Caki2 (cell line): ENCODE results near the gene ARHGAP15. TPM values are rescaled to one million over a fixed set of nuclear protein-coding genes. Genes with fewer than 3 reads are reported as not detected.

ENCODE experiments used
- DNase-seq: peaks from one replicate; pipeline ENCODE4 v3.0.0-alpha.2; 2015; ENCODE audit warnings: low read depth
- in situ Hi-C: cut with HindIII; loops from 2 replicates; pipeline ENCODE4 v1.10.0; 2016; ENCODE audit warnings: low sequenced_read_pairs, low pct_unique_long_range_greater_than_20kb, mixed read lengths
- total RNA-seq: library from RNA; depleted of rRNA; stranded (reverse); fragments of >200 nt; shearing (Covaris generic); gene quantifications from 2 replicates; pipeline ENCODE4 v1.2.3, GENCODE V29; 2014; ENCODE audit warnings: low replicate concordance

ARHGAP15 gene
- total RNA-seq, 1 experiment from 2014 or later: not detected

- DNase-seq: no peak
- in situ Hi-C loops: no loop called here
Observed at GRCh38 chr2:143706354-143706753, 577.1 kb downstream of the ARHGAP15 start.

DNA sequence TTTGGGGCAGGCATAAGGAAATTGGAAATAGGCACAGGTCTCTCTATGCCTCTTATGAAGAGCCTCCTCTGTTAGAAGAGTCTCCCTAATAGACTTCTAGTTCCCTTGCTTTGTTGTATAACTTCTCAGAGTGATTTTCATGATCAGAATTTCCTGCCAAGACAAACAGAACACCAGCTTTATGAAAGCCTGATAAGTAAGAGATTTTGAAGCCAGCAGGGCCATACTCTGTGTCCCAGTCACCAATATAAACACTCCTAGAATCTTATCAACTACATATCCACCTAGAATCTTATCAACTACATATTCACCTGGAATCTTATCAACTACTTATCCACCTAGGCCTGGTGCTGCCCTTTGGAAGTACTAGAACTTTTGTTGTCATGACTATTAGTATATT is 579.5 kb downstream of the ARHGAP15 start:
- in situ Hi-C loops: no loop called here
- DNase-seq: no peak

DNA sequence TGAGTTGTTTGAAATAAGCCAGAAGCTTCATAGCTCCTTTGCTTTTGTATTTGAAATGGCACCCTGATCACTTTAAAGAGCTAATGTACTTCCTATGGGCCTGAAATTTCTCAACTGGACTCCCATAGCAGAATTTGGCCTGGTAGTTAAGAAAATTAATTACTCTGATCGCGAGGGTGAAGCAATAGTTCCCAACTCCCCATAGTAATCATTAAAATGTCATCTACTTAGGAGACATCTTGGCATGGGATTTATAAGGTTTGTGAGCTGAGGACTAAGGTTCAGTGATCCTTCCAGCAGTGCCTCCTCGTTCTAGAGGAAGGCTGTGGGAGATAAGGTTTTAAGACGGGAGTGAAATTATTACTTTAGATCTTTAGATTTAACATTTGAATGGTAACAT is 581.0 kb downstream of the ARHGAP15 start:
- no peak for DNase-seq
- in situ Hi-C loops: no loop called here

- no peak for DNase-seq
- in situ Hi-C loops: no loop called here
Observed at GRCh38 chr2:143710879-143711278, 581.7 kb downstream of the ARHGAP15 start.

GRCh38 chr2:143716522-143716921 is 587.3 kb downstream of the ARHGAP15 start:
- no peak for DNase-seq
- in situ Hi-C loops: no loop called here

GRCh38 chr2:143717053-143717452 is 587.8 kb downstream of the ARHGAP15 start:
- no peak for DNase-seq
- in situ Hi-C loops: no loop called here

DNA sequence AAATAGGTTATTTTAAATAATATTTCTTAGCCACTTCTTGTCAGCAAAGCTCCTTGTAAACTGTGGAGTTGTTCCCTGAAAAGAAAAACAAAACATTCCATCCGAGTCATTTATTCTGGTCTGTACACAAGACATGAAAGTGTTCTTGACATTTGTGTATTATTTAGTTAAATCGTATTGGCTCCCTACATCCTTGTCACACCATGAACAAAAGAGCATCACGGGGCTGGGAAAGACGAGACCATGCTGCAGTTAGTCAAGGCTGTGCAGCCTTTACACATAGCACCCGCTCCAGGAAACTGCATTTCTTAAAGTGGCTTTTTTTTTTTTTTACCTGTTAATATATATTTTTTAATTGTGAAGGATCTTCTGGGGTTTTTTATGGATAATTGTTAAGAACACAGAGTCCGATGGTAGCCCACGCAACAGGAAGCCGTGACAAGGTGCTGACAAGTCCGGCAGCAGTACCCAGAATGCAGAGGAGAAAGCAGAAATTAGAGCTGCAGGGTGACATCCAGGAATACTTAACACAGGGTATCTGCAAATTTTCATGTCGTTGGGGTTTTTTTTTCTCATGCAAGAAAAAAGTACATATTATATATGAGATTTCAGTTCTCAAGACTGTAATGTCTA is 588.4 kb downstream of the ARHGAP15 start:
- in situ Hi-C loops: no loop called here
- no peak for DNase-seq

DNA sequence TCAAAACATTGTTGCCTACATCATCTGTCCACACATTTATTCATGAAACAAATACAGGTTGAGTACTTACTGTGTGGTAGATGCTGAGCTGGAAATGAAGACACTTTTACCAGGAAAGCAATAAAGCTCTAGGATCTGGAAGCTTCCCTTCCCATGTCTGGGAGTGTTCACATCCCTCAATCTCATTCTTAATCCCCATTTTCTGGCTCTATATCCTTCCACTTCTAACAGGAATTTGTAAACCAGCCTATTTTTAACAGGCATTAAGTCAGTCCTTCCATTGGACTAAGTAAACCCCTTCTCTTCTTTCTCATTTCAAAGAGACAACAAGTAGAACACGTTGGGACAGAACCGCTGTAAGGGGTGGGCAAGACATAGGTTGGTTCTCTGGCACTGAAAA is 589.5 kb downstream of the ARHGAP15 start:
- in situ Hi-C loops: no loop called here
- DNase-seq: no peak

DNA sequence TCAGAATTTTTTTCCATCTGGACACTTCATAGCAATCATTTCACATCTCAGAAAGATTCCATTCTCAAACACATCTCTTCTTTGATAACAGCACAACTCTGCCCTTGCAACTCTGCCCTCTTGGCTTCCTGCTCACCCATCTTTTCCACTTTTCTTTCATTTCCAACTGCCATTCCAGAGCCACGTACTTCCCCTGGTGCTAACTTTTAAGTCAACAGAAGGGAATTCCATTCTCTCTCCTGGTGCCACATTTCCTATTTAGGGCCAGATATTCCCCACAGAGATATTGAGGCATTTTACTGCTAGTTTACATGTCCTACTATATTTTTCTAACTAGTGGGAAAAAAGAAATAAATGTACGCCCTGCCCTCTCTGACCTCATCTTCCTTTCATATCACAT is 590.2 kb downstream of the ARHGAP15 start:
- no peak for DNase-seq

GRCh38 chr2:143720095-143720664 is 591.0 kb downstream of the ARHGAP15 start:
- no peak for DNase-seq
- in situ Hi-C loops: no loop called here

More for the DNA sequence above, 590.2 kb downstream of the ARHGAP15 start:
- in situ Hi-C loops: no loop called here

DNA sequence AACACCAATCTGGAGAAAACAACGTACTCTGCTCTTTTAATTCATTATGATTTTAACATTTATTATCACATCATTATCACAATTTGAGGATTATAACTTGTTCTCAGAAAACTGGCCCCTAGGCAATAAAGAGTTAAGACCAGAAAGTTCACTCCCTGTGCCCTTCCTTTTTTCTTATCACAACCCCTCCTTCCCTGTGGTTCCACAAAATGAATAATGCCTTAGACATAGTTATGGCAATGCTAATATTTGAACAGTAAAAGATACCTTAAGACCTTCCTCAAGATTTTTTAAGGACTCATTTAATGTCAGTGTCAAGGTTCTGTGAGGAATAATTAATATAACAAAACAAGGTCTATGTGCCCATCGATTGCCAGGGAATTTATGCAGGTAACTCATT is 596.2 kb downstream of the ARHGAP15 start:
- no peak for DNase-seq
- in situ Hi-C loops: no loop called here

- DNase-seq: no peak
- in situ Hi-C loops: no loop called here
Observed at GRCh38 chr2:143726151-143726845, 597.1 kb downstream of the ARHGAP15 start.

GRCh38 chr2:143728498-143728897 is 599.3 kb downstream of the ARHGAP15 start:
- no peak for DNase-seq
- in situ Hi-C loops: no loop called here

DNA sequence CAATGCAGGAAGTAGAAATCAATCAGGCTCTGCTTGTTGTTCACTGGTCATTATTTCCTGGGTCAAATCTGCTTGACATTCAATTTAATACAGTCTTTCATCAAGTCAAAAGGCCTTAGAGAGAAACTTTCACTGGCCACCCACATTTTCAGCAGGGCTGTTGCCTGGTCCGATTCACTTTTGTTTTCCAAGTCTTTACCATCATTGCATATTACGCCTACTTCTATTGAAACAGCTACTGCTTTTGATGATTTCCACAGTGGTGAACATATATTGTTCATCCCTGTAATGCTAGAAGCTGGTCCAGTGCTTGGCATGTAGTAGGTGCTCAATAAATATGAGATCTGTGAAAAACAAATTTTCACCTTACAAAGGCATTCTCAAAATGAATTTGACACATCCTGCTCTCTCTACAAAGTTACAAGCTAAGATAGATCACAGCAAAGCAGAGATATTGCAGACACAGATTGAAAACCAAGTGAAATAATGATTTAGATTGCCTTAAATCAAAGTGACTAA is 600.1 kb downstream of the ARHGAP15 start:
- in situ Hi-C loops: no loop called here
- no peak for DNase-seq

DNA sequence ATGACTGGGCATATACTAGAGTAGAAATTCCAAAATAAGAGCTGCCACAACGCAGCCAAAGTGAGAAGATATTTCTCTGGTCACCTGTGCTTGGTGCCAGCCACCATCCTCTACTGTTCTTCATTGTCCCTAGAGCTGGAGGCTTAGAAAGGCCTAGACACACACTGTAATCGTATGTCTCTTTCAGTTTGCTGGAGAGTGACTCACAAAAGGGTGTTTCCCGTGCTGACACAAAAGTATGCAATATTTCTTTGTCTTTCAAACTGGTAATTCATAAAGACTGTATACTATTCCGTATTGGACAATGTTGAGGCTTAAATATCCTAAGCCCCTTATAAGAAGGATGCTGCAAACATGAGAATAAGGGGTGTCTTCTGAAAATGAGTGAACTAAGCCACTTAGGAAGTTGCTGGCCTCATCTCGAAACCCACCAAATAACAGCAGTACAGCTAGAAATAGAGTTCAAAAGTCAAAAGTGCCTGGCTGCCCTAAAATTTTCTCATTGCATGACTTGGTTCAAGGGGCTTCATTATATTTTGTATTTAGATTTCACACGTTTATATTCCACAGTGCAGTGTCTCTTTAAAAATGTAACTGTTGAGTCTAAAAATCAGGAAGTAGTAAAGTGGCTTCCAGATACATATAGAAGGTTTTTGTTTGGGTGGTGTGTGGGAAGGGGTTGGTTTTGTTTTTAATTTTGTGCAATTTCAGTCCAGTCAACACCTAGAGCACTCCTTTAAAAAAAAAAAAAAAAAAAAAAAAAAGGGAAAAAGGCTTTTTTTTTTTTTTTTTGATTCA is 601.1 kb downstream of the ARHGAP15 start:
- in situ Hi-C loops: no loop called here
- DNase-seq: no peak

- in situ Hi-C loops: no loop called here
Observed at GRCh38 chr2:143730953-143731260, 601.7 kb downstream of the ARHGAP15 start.

DNA sequence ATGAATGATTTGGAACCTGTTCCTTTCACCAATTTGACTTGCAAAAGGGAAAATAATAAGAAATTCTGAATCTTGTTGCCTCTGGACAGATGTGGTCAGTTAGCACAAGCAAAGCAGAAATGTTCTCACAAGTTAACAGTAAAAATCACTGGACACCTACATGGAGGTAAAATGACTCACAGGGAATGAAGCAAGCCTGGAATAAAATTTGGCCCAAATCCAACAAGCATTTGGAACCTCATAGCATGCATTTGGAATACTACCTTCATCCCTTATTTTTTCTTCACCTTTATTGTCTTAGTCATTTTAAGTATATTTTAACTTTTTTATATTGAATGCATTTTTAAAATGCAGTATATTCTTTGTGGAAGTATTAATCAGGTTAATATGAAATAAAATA is 602.9 kb downstream of the ARHGAP15 start:
- no peak for DNase-seq
- in situ Hi-C loops: no loop called here

More at GRCh38 chr2:143730953-143731260, 601.7 kb downstream of the ARHGAP15 start:
- DNase-seq: no peak

- in situ Hi-C loops: no loop called here
- no peak for DNase-seq
Observed at GRCh38 chr2:143732871-143733270, 603.7 kb downstream of the ARHGAP15 start.

DNA sequence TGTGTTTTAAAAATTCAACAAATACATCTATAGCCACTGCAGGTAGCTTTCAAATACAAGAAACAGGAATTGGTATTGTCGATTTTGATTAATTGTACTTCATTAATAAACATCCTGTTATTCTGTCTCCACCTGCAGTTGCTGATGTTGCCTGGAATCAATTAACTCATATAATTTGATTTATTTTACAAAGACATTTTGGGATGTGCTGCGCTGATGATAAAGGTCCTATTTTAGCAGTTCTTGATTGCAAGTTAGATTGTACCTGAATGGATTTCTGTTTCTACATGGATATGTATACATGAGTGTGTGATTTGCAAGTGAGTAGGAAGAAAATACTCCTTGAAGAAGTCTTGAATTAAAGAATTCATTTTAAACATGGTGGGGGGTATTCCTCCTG is 605.3 kb downstream of the ARHGAP15 start:
- no peak for DNase-seq
- in situ Hi-C loops: no loop called here
